Kidney capillary endothelial cell (primary cell): ENCODE measurements around the gene RANBP2.
A peak's percentile ranks its signal among the peaks of the same experiment; 100 is the strongest.
"Not testable (repeated sequence)": the region's sequence is repeated elsewhere in the genome, so short reads cannot be mapped to it uniquely, and the experiment has no call there.

Experiments used
- DNase-seq: peaks from one replicate; pipeline ENCODE4 v3.0.0-alpha.2; 2018; ENCODE audit warnings: low spot score

RANBP2 gene

DNA sequence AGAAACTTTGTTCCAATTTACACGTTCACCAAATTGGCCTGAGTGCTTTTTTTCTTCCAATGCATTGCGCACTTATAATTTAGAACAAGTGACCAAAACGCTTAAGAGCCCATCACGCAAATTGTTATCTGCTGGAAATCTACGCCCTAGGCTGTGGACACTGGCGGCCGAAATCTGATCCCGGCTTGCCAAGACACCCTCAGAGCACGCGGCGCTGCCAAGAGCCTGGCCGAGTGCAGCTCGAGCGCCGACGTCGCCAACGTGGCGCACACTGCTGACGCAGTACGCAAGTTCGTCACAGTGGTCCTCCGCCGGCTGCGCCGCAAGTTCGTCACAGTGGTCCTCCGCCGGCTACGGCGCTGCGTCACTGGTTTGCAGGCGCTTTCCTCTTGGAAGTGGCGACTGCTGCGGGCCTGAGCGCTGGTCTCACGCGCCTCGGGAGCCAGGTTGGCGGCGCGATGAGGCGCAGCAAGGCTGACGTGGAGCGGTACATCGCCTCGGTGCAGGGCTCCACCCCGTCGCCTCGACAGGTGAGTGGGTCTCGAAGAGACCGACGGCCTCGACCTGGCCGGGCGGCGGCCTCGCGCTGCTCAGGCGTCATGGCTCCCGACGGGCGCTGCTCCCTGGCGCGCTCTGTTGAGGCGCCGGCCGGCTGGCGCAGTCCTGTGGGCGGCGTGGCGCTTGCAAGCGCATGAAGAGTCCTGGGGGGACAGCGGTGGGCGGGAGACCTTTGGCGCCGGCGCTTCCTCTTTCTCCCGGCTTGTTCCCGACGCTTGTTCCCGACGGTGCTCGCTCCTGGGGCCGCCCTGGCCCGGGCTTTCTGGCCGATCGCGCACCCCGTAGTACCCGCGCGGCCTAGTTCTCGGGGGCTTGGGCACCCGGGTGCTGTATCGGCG is at the start of gene RANBP2:
RANBP2 (plus strand) TSS at position 334 of the 896 bp plus-strand sequence; CDS start at position 459, 125 bp downstream.
- peak; percentile 96 for DNase-seq

DNA sequence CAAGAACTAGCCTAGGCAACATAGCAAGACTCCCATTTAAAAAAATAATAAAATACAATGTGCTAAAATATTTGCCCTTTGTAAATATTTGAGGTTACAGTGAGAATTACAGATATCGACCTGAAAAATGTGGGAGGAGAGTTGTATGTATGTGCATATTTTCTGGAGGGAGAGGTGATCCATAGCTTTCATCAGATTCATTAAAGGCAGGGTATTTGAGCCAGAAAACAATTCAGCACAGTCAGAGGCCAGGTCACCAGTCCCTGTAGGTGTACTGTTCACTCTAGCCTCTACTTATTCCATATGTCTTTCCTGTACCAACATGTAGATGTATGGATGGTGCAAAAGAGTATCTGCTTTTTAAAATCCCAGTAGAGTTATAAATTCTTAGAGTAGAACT is 49.0 kb upstream of the RANBP2 start:
- DNase-seq, result not testable (repeated sequence)

DNA sequence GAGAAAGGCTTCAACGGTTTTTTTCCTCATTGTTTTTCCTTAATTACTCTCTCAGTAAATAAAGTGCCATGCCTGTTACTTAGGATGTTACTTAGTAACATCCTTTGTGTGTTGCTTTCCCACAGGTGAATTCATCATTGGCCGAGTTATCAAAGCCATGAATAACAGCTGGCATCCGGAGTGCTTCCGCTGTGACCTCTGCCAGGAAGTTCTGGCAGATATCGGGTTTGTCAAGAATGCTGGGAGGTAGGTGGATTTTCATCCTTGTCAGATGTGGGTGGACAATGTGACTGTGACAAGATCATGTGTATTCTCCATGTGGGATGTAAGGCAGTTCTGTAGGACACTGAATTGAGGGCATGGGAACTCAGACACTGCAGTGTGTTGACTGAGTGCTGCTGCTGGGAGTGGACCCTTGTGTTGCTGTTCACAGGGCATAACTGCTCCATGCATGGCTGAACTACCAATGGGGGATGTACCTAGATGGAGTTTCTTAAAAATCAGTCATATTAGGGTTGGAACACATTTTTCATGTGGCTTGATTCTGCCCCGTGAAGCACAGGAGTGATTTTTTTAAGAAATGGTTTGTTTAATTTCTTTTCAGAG is 47.0 kb upstream of the RANBP2 start:
- not testable (repeated sequence) for DNase-seq

DNA sequence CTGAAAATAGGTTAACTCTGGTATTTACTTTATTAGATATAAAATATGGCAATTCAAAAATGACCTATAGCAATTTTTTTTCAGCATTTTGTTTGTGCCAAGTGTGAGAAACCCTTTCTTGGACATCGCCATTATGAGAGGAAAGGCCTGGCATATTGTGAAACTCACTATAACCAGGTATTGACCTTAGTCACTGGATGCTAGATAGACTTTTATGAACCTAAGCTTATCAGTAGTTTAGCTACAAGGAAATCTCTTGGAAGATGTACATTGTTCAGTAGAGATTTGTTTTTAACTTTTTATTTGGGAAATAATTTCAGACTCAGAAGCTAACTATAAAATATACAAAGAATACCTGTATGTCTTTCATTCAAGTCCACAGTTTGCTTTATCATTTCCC is 42.8 kb upstream of the RANBP2 start:
- DNase-seq, result not testable (repeated sequence)

DNA sequence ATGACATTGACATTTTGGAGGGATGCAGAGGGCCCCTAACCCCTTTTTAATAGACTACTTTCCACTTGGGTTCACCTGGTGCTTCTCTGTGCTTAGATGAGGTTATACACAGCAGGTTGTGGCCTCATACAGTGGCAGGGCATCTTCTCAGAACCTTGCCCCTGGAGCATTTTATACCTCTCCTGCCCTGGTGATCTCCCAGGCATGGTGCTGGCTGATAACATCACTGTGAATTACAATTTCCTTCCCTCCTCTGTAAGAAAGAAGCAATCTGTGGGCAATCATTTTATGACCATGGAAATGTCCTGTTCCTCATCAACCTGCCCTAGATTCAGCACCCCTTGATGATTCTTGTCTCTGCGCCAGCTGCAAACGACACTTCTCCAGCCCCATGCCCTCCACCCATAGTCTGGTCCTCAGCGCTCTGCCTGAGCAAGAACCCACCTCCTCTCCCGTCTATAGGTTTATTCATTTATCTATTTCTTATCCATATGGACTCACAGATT is 42.0 kb upstream of the RANBP2 start:
- DNase-seq, result not testable (repeated sequence)

DNA sequence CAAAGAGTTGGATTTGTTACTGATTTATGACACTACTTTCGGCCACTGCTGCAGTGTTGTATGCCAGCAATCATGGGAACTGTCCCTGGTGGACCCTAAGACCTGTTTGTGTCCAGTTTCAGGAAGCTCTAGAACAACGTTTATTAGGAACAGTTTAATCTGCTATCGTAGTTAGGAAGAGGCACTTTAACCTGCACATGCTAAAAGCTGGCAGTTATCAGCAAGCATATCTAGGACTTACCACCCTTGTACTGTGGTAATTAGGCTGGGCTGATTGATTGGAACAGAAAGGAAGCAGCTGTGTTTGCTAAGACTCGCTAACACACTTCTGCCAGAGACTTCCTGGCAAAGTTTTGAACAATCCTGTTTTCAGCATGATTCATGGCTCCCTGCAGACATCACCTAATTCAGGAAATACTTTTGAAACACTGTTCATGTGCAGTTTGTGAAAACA is 41.1 kb upstream of the RANBP2 start:
- DNase-seq, result peak; percentile 54

DNA sequence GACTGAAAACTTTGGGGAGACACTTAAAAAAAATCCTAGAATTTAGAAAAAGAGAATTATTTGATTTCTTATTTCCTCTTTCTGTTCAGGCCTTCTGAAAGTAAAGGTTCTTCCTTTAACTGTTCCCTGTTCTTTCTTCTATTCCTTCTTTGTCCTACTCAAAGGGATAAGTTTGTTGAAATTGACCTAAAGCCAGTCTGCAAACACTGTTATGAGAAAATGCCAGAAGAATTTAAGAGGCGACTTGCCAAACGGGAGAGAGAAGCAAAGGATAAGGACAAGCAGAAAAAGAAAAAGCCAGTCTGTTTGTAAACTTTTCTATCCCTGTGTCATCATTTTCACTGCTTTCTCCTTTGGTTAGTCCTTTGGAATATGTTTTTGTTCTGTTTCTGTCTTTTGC is 38.5 kb upstream of the RANBP2 start:
- DNase-seq, result not testable (repeated sequence)

DNA sequence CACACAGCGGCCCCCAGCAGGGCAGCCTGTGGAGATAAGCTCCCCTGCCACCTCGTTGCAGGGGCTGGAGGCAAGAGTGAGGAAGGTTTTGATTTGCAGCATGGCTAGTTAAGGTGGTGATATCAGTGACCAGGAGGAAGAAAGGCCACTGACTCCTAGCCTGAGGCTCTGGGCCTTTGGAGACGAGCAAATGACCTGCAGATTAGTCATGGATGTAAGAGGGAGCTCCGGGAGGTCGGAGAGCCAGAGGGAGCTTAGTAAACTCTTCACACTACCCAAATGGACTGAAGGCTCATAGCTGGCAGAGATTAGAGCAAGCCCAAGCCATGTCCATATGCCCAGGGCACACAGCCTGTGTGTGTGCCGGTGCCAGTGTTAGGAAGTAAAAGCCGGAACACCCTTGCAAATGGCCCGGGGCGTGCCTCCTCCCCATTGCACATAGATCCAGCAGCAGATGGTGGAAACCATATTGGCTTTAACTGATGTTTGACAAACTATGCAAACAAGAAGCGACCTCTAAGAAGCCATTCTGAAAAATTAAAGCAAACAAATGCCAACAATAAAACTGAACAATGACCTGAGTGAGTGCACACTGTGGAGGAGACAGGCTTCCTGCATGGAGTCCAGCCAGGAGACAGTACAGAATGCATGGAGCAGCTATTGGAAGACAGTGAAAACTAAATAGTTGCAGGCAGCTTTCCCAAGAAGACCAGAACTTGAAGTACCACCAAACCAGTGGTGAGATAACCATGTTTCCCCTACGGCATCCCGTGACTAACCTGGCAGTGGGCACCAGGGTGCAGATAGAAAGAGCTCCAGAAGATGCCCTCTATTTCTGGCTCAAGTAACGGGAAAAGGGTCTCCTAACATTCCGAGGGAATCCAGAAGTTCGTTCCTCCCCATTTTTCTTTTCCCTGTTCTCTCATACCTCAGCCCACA is 30.2 kb upstream of the RANBP2 start:
- not testable (repeated sequence) for DNase-seq

DNA sequence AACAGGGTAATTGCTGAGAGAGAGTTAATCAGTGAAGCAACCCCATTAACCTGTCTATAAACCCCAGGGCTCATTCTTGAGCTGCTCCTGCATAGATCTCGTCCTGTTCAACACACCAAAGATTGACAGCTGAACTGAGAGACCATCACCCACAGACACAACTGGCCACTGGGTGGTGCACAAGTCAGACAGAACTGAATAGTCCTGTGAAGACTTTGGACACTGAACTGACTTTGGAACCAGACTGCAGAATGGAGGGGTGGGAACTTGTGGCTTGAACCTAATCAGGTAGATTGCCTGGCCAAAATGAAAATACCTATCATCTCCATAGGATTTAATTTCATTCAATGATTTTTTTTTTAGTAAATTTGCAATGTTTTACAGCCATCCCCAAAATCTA is 29.3 kb upstream of the RANBP2 start:
- not testable (repeated sequence) for DNase-seq

DNA sequence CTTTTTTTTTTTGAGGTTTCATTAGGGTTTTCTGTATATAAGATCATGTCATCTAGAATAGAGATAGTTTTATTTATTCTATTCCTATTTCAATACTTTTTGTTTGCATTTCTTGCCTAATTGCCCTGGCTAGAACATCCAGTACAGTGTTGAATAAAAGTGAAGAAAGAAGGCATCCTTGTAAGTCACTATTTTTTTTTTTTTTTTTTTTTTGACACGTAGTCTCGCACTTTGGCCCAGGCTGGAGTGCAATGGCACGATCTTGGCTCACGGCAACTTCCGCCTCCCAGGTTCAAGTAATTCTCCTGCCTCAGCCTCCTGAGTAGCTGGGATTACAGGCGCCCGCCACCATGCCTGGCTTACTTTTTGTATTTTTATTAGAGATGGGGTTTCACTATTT is 27.8 kb upstream of the RANBP2 start:
- DNase-seq, result no peak

DNA sequence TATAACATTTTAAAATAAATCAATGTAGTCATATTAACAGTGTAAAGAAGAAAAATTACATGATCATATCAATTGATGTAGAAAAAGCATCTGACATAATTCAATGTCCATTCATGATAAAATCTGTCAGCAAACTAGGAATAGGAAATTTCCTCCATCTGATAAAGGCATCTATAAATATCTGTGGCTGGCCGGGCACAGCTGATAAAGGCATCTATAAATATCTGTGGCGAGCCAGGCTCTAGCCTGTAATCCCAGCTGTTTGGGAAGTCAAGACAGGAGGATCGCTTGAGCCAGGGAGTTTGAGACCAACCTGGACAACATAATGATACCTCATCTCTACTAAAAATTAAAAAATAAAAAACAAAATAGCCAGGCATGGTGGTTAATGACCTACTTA is 18.1 kb upstream of the RANBP2 start:
- no peak for DNase-seq

DNA sequence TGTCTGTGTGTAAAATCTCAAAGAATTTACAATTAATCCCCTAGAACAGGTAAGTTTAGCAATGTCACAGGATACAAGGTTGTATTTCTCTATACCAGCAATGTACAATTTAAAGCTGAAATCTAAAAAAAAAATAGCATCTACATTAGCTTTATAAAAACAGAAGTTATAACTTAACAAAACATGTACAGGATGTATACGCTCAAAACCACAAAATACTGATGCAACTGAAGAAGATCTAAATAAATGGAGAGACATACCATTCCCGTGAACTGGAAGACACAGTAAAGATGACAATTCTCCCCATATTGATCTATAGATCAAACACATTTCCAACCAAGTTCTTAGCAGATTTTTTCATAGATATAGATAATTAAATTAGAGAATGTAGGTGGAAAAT is 17.5 kb upstream of the RANBP2 start:
- no peak for DNase-seq

DNA sequence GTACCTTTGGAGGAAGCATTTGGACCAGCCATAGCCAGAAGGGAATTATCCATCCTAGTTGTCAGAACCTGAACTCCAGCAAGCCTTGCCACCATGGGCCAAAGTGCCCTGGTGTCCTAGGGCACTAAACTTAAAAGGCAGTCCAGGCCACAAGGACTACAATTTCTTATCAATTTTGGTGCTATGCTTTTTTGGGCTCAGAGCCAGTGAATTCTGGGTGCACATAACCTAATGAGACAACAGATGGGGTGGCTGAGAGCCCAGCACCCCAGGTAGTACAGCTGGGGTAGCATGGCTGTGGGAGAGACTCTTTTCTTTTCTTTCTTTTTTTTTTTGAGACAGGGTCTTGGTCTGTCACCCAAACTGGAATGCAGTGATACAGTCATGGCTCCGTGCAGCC is 14.4 kb upstream of the RANBP2 start:
- no peak for DNase-seq

DNA sequence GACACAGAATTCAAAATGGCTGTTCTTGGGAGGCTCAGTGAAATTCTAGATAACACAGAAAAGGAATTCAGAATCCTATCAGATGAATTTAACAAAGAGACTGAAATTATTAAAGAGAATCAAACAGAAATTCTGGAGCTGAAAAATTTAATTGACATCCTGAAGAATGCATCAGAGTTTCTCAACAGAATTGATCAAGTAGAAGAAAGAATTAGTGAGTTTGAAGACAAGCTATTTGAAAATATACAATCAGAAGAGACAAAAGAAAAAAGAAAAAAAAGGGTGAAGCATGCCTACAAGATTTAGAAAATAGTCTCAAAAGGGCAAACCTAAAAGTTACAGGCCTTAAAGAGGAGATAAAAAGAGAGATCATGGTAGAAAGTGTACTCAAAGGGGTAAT is 12.0 kb upstream of the RANBP2 start:
- no peak for DNase-seq

DNA sequence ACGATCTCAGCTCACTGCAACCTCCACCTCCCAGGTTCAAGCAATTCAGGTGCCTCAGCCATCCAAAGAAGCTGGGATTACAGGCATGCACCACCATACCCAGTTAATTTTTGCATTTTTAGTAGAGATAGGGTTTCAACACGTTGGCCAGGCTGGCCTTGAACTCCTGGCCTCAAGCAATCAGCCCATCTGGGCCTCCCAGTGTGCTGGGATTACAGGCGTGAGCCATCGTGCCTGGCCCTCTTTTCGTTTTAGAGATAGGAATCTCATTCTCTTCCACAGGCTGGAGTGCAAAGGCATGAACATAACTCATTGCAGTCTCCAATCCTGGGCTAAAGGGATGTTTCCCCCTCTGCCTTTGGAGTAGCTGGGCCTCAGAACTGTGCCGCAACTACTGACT is 2.3 kb upstream of the RANBP2 start:
- DNase-seq, result not testable (repeated sequence)

DNA sequence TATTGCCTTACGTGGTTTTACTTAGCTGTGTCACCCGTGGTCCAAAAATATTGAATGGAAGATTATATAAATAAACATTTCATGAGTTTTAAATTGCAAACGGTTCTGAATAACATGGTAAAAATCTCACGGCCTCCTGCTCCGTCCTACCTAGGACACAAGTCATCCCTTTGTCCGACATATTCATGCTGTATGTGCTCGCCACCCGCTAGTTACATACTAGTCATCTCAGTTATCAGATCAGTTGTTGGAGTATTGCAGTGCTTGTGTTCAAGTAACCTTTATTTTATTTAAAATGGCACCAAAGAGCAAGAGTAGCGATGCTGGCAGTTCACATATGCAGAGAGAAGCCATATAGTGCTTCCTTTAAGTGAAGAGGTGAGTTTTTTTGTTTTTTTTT is 6.8 kb downstream of the RANBP2 start:
- not testable (repeated sequence) for DNase-seq

DNA sequence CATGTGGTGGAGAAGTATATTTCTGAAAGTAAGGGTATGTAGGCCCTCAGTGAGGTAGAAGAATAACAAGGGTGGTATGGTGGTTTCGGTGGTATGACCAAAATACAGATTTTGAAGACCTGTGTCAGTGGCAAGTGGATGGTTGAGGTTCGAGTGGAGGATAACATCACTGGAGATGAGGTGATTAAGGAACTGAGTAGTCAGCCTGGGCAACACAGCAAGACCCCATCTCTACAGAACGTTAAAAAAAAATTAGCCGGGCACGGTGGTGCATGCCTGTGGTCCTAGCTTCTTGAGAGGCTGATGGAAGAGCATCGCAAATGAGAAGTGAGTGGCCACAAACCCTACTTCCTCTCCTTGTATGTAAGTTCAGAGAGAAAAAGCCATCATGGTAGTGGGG is 15.4 kb downstream of the RANBP2 start:
- DNase-seq, result not testable (repeated sequence)

DNA sequence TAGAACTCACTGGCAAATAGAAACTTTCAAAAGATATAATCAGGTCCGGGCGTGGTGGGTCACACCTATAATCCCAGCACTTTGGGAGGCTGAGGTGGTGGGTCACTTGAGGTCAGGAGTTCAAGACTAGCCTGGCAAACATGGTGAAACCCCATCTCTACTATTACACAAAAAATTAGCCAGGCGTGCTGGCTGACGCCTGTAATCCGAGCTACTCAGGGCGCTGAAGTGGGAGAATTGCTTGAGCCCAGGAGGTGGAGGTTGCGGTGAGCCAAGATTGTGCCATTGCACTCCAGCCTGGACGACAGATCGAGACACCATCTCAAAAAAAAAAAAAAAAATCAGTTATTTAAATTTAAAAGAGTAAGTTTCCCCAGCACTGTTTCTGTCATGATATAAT is 38.7 kb downstream of the RANBP2 start:
- DNase-seq, result not testable (repeated sequence)

DNA sequence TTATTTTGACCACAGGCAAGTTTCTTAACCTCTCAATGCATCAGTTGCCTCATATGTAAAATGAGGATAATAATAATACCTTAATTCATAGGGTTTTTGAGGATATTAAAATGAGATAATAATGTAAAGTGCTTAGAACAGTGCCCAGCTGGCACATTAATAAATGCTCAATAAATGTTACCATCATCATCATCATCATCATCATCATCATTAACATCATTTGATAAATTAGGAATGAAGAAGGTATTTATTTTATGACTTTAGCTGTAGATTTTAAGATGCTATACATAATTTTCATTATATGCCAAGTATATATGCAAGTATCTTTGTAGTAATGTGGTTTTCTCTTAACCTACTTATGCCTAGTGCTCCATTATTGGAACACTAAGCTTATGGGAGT is 43.3 kb downstream of the RANBP2 start:
- not testable (repeated sequence) for DNase-seq

DNA sequence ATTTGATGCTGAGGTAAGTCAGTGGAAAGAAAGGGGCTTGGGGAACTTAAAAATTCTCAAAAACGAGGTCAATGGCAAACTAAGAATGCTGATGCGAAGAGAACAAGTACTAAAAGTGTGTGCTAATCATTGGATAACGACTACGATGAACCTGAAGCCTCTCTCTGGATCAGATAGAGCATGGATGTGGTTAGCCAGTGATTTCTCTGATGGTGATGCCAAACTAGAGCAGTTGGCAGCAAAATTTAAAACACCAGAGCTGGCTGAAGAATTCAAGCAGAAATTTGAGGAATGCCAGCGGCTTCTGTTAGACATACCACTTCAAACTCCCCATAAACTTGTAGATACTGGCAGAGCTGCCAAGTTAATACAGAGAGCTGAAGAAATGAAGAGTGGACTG is 47.4 kb downstream of the RANBP2 start:
- not testable (repeated sequence) for DNase-seq

DNA sequence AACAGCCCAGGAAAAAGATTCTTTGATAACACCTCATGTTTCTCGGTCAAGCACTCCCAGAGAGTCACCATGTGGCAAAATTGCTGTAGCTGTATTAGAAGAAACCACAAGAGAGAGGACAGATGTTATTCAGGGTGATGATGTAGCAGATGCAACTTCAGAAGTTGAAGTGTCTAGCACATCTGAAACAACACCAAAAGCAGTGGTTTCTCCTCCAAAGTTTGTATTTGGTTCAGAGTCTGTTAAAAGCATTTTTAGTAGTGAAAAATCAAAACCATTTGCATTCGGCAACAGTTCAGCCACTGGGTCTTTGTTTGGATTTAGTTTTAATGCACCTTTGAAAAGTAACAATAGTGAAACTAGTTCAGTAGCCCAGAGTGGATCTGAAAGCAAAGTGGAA is 48.6 kb downstream of the RANBP2 start:
- DNase-seq, result not testable (repeated sequence)

DNA sequence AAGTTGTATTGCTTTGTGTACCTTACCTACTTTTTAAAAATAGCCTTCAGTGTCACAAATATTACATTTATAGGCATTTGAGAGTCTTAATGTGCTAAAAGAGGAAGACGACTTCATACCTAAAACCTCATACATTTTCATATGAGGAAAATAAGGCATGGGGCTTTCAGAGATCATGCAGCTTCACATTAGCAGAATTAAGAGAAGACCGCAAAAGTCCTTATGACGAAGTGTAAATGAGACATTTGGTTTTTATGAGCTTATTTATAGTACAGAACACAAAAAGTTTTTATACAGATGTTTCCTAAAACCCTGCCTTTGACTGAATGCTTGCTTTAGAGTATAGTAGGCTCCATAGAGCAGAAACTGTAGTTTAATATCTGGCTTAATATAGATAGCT is 57.2 kb downstream of the RANBP2 start:
- no peak for DNase-seq
